Endothelial cell of umbilical vein (primary cell): Measurements from ENCODE around the gene SPDEF. TPM values are rescaled to one million over a fixed set of nuclear protein-coding genes. Genes with fewer than 3 reads are reported as not detected.

Experiments
- BruUV-seq: library from RNA; stranded (reverse); fragments of 400-500 nt; replicated peaks from 2 replicates; lab custom pipeline; 2021; lab: Mats Ljungman, UMichigan
- CTCF ChIA-PET: fragments of 300-600, 350-600 bp; sonication (Branson Sonifier 250); formaldehyde crosslinking; loops from one replicate; lab custom pipeline; 2021; ENCODE audit warnings: antibody characterized with exemption, inconsistent platforms; lab: Charles Lee
- POLR2A ChIA-PET: fragments of 300-600, 350-600 bp; sonication (Branson Sonifier 250); formaldehyde crosslinking; loops from one replicate; lab custom pipeline; 2021; ENCODE audit warnings: antibody characterized with exemption, inconsistent platforms; lab: Charles Lee
- DNase-seq: peaks from one replicate; pipeline ENCODE4 v3.0.0-alpha.2; 2011; ENCODE audit warnings: low read depth, low spot score
- FAIRE-seq: peaks from 2 replicates; lab custom pipeline; 2011; peaks lifted over from hg19 to GRCh38; lab: Jason Lieb, UNC
- H2AFZ ChIP-seq: 2 replicates; pipeline ENCODE4 v1.6.0; 2012; ENCODE audit warnings: low read depth, low read length, control low read depth, inconsistent platforms
- H3K27ac ChIP-seq: 2 replicates; pipeline ENCODE4 v1.5.1; 2011; ENCODE audit warnings: low read depth, mild to moderate bottlenecking, control low read depth, low read length, moderate library complexity; ENCODE audit not compliant: insufficient read depth
- H3K27me3 ChIP-seq, 2 experiments: 2 replicates each; pipeline versions ENCODE4 v1.6.0 to v1.6.1; 2011; ENCODE audit warnings: low read length in 2 of 2, mixed read lengths in 1 of 2; ENCODE audit not compliant: control insufficient read depth in 2 of 2, insufficient read depth in 2 of 2
- H3K36me3 ChIP-seq, 2 experiments: 2 replicates in 1 of 2; 3 replicates in 1 of 2; pipeline ENCODE4 v1.5.1; 2011; ENCODE audit warnings: low read length in 2 of 2, mild to moderate bottlenecking in 1 of 2, moderate library complexity in 1 of 2; ENCODE audit not compliant: control insufficient read depth in 2 of 2, insufficient read depth in 2 of 2; ENCODE audit errors: extremely low read depth in 1 of 2
- H3K4me1 ChIP-seq: 3 replicates; pipeline ENCODE4 v1.5.1; 2011; ENCODE audit warnings: mild to moderate bottlenecking, low read length; ENCODE audit not compliant: control insufficient read depth, insufficient read depth; ENCODE audit errors: extremely low read depth
- H3K4me2 ChIP-seq: 2 replicates; pipeline ENCODE4 v1.6.1; 2011; ENCODE audit warnings: low read length, control low read depth, mixed read lengths; ENCODE audit not compliant: insufficient read depth
- H3K4me3 ChIP-seq, 3 experiments: fragments of 200-600 bp in 1 of 3; sonication (generic), shearing (Covaris generic) in 1 of 3; replicated peaks in 1 of 3; 2 replicates each; pipeline ENCODE4 v1.5.1; 2011 to 2016; ENCODE audit warnings: control low read depth in 3 of 3, low read length in 3 of 3, mild to moderate bottlenecking in 2 of 3, inconsistent platforms in 1 of 3, low read depth in 1 of 3, moderate library complexity in 1 of 3; ENCODE audit not compliant: insufficient read depth in 1 of 3
- H3K79me2 ChIP-seq: 2 replicates; pipeline ENCODE4 v1.6.0; 2012; ENCODE audit warnings: low read length, inconsistent platforms; ENCODE audit not compliant: control insufficient read depth, insufficient read depth
- H3K9ac ChIP-seq: replicated peaks from 2 replicates; pipeline ENCODE3; 2011; ENCODE audit warnings: low read length, control low read depth; ENCODE audit not compliant: insufficient read depth; ENCODE audit errors: extremely low read depth
- H3K9me1 ChIP-seq: replicated peaks from 3 replicates; pipeline ENCODE4 v1.6.0; 2011; ENCODE audit warnings: mild to moderate bottlenecking, low read length; ENCODE audit not compliant: control insufficient read depth, insufficient read depth; ENCODE audit errors: extremely low read depth
- H3K9me3 ChIP-seq: replicated peaks from 2 replicates; pipeline ENCODE4 v1.5.1; 2012; ENCODE audit warnings: low read length, inconsistent platforms; ENCODE audit not compliant: control insufficient read depth, insufficient read depth
- H4K20me1 ChIP-seq: replicated peaks from 2 replicates; pipeline ENCODE3; 2011; ENCODE audit warnings: mild to moderate bottlenecking, low read length; ENCODE audit not compliant: control insufficient read depth, insufficient read depth; ENCODE audit errors: extremely low read depth
- CTCF ChIP-seq, 2 donors: IDR thresholded peaks; 1 replicate in 1 of 2; 2 replicates in 1 of 2; pipeline ENCODE4 v1.5.1; 2011; ENCODE audit warnings: low read length in 2 of 2, mild to moderate bottlenecking in 2 of 2, moderate library complexity in 2 of 2, control low read depth in 1 of 2, inconsistent platforms in 1 of 2, low read depth in 1 of 2; ENCODE audit not compliant: insufficient read depth in 1 of 2; ENCODE audit errors: extremely low read depth in 1 of 2
- EZH2 ChIP-seq: IDR thresholded peaks from 2 replicates; pipeline ENCODE4 v1.6.1; 2012; ENCODE audit warnings: borderline replicate concordance, low read depth, mild to moderate bottlenecking, moderate library complexity, low read length, inconsistent platforms; ENCODE audit not compliant: severe bottlenecking
- FOS ChIP-seq: IDR thresholded peaks from 2 replicates; pipeline ENCODE4 v1.6.1; 2011; ENCODE audit warnings: mild to moderate bottlenecking, low read length, moderate library complexity, borderline replicate concordance; ENCODE audit not compliant: insufficient read depth
- GATA2 ChIP-seq: IDR thresholded peaks from 2 replicates; pipeline ENCODE4 v1.7.0; 2011; ENCODE audit warnings: low read depth, mild to moderate bottlenecking, moderate library complexity, mixed read lengths, low read length; ENCODE audit not compliant: insufficient read length, insufficient read depth
- JUN ChIP-seq: IDR thresholded peaks from 2 replicates; pipeline ENCODE4 v1.6.1; 2011; ENCODE audit warnings: borderline replicate concordance, low read depth; ENCODE audit not compliant: insufficient read length, insufficient read depth
- MAX ChIP-seq: IDR thresholded peaks from 2 replicates; pipeline ENCODE4 v1.6.1; 2011; ENCODE audit not compliant: insufficient read depth, insufficient read length
- MYC ChIP-seq: IDR thresholded peaks from one replicate; pipeline ENCODE4 v1.6.1; 2011; ENCODE audit warnings: mild to moderate bottlenecking, low read depth, low read length
- POLR2A ChIP-seq: IDR thresholded peaks from 2 replicates; pipeline ENCODE4 v1.6.1; 2012; ENCODE audit warnings: low read depth, mild to moderate bottlenecking, control low read depth, low read length
- POLR2AphosphoS5 ChIP-seq: IDR thresholded peaks from 2 replicates; pipeline ENCODE4 v1.6.1; 2012; ENCODE audit warnings: low read depth, mild to moderate bottlenecking, control low read depth, low read length, moderate library complexity; ENCODE audit not compliant: insufficient read depth
- dilution Hi-C: fragments of 300-500 bp; cut with MboI; formaldehyde crosslinking; loops from one replicate; pipeline ENCODE4 v1.15.0; 2019; ENCODE audit warnings: low sequenced_read_pairs; ENCODE audit not compliant: extremely low pct_ligation_motif_present
- intact Hi-C: fragments of 100-400 bp; cut with micrococcal nuclease; formaldehyde crosslinking; loops from one replicate; pipeline ENCODE4 v1.10.0; 2022
- polyA plus RNA-seq, 4 experiments: library from polyadenylated mRNA; depleted of rRNA in 3 of 4; stranded (reverse) in 3 of 4; unstranded in 1 of 4; fragments of >200 nt; gene quantifications; 2 replicates each; pipeline versions ENCODE4 v1.2.1 to v1.2.3, GENCODE V29; 2011 to 2012; ENCODE audit warnings: missing spikeins in 1 of 4
- total RNA-seq: library from RNA; stranded (reverse); gene quantifications from 2 replicates; pipeline ENCODE4 v1.2.3, GENCODE V29; 2021

The SPDEF gene
- total and polyA plus RNA-seq, 2 donors (not counting 3 experiments of a cell fraction or from before 2014, with no cell fraction given) = not detected

- Histone ChIP-seq H3K9me1 (no peaks in the 10 kb centered on the region), H3K9ac (no peak overlapping the region), H3K27ac (no peak overlapping the region), H3K9me3 (no peaks in the 10 kb centered on the region), H4K20me1 (no peaks in the 10 kb centered on the region), H3K27me3 (no peaks in the 10 kb centered on the region), H3K79me2 (no peaks in the 10 kb centered on the region), H3K4me2 (no peak overlapping the region), H3K4me3 (no peak overlapping the region), H3K36me3 (no peaks in the 10 kb centered on the region), H2AFZ (no peak overlapping the region), H3K4me1 (peaks cover 5% of the 10 kb centered on the region)
- dilution Hi-C loops (no loop called here), intact Hi-C loops (loop anchor here (5.0 kb wide), 1 partner anchor 36 kb away; no protein-coding TSS in a partner anchor)
- POLR2A ChIA-PET = no interaction called here
- CTCF ChIA-PET = interaction anchor here (1.4 kb wide), 1 partner anchor 103 kb away, joined by 3 read pairs; no protein-coding TSS in a partner anchor
- DNase-seq (no peak), FAIRE-seq (no peak)
- no TSS peak for BruUV-seq
- TF ChIP-seq CTCF (IDR thresholded peaks at IDR 0.05; ENCODE audit: extremely low read depth in 1 of 2, insufficient read depth in 1 of 2, low read depth in 1 of 2, low read length in 2 of 2) (no peak), GATA2 (no peak), MYC (no peak), POLR2AphosphoS5 (no peak), POLR2A (no peak), MAX (no peak), EZH2 (no peak), JUN (no peak), FOS (no peak)
Observed at GRCh38 chr6:34563513-34563870, 7.4 kb upstream of the SPDEF start.
